HepG2 (cell line): ENCODE results near the gene SLC38A3. TPM values are rescaled to one million over a fixed set of nuclear protein-coding genes. Genes with fewer than 3 reads are reported as not detected.

Experiments
- PHF21A ChIP-seq: sonication (generic); formaldehyde crosslinking; IDR thresholded peaks from 2 replicates; pipeline ENCODE4 v1.5.0; 2020; ENCODE audit warnings: mild to moderate bottlenecking, missing genetic modification reagents
- POGZ ChIP-seq: sonication (generic); formaldehyde crosslinking; IDR thresholded peaks from 2 replicates; pipeline ENCODE4 v1.4.0; 2020; ENCODE audit warnings: mild to moderate bottlenecking, missing genetic modification reagents
- WIZ ChIP-seq: sonication (generic); formaldehyde crosslinking; IDR thresholded peaks from 2 replicates; pipeline ENCODE4 v1.5.1; 2020; ENCODE audit warnings: mild to moderate bottlenecking, missing genetic modification reagents
- ZBTB40 ChIP-seq, 2 experiments: fragments of 450-650 bp in 1 of 2; sonication (generic) in 1 of 2; formaldehyde crosslinking in 1 of 2; IDR thresholded peaks; 2 replicates each; pipeline versions ENCODE4 v1.6.1 to v1.8.0; 2016 to 2022; ENCODE audit warnings: antibody characterized with exemption in 1 of 2, mild to moderate bottlenecking in 1 of 2, missing genetic modification reagents in 1 of 2
- ZNF292 ChIP-seq: sonication (generic); formaldehyde crosslinking; IDR thresholded peaks from 2 replicates; pipeline ENCODE4 v1.8.1; 2022; ENCODE audit warnings: mild to moderate bottlenecking, low read depth, missing genetic modification reagents, borderline replicate concordance
- ZNF484 ChIP-seq: sonication (generic); formaldehyde crosslinking; IDR thresholded peaks from 2 replicates; pipeline ENCODE4 v1.5.1; 2020; ENCODE audit warnings: mild to moderate bottlenecking, low read depth, missing genetic modification reagents, borderline replicate concordance
- ZNF839 ChIP-seq: sonication (generic); formaldehyde crosslinking; IDR thresholded peaks from 2 replicates; pipeline ENCODE4 v1.4.0; 2020; ENCODE audit warnings: missing genetic modification reagents, mild to moderate bottlenecking, borderline replicate concordance
- polyA plus RNA-seq, 8 experiments: library from polyadenylated mRNA; depleted of rRNA in 3 of 8; stranded (reverse) in 7 of 8; unstranded in 1 of 8; fragments of >200 nt; fragmentation: Illumina TruSeq in 4 of 8; extraction: Trizol in 4 of 8; gene quantifications; 2 replicates each; pipeline versions ENCODE4 v1.2.1 to v1.2.3, GENCODE V29; 2011 to 2016; ENCODE audit warnings: low read depth in 4 of 8, missing spikeins in 1 of 8, mixed read lengths in 1 of 8; ENCODE audit not compliant: insufficient read depth in 1 of 8
- total RNA-seq, 5 experiments: library from RNA; depleted of rRNA; stranded (reverse); fragments of >200 nt; fragmentation: Illumina TruSeq; extraction: Trizol; gene quantifications; 2 replicates each; pipeline ENCODE4 v1.2.3, GENCODE V29; 2016; ENCODE audit warnings: low read depth in 1 of 5
- TF ChIP-seq, protein P1 (sequence below): sonication (generic); formaldehyde crosslinking; IDR thresholded peaks from 2 replicates; pipeline ENCODE4 v1.4.0; 2020; ENCODE audit warnings: missing genetic modification reagents
- TF ChIP-seq, protein P2 (sequence below): sonication (generic); formaldehyde crosslinking; conservative IDR thresholded peaks from 2 replicates; pipeline ENCODE4 v1.8.1; 2023; ENCODE audit warnings: missing genetic modification reagents

SLC38A3 gene
- total and polyA plus RNA-seq, 2 of the 13 experiments (the other 11 are each of a cell fraction or from before 2014, with no cell fraction given), result 29.8 to 164 TPM

GRCh38 chr3:50264964-50265485, 60.0 kb downstream of the SLC38A3 start (continued):
- TF ChIP-seq, protein P1, sequence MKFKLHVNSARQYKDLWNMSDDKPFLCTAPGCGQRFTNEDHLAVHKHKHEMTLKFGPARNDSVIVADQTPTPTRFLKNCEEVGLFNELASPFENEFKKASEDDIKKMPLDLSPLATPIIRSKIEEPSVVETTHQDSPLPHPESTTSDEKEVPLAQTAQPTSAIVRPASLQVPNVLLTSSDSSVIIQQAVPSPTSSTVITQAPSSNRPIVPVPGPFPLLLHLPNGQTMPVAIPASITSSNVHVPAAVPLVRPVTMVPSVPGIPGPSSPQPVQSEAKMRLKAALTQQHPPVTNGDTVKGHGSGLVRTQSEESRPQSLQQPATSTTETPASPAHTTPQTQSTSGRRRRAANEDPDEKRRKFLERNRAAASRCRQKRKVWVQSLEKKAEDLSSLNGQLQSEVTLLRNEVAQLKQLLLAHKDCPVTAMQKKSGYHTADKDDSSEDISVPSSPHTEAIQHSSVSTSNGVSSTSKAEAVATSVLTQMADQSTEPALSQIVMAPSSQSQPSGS (CRISPR knock-in tag), result peak; percentile 3; the same call in 1 of the 2 replicates
- TF ChIP-seq PHF21A (peak; percentile 17), ZNF839 (0 out of 2 replicates have a peak, but pooled peaks have one; percentile 40), ZNF484 (no peak), POGZ (CRISPR knock-in tag) (0 out of 2 replicates have a peak, but pooled peaks have one; percentile 10), WIZ (CRISPR knock-in tag) (no peak), ZBTB40 (IDR thresholded peaks at IDR 0.05) (no peak), ZBTB40 (CRISPR knock-in tag; IDR thresholded peaks at IDR 0.05) (0 out of 2 replicates have a peak, but pooled peaks have one; percentile 14), ZNF292 (CRISPR knock-in tag) (no peak)
- TF ChIP-seq, protein P2, sequence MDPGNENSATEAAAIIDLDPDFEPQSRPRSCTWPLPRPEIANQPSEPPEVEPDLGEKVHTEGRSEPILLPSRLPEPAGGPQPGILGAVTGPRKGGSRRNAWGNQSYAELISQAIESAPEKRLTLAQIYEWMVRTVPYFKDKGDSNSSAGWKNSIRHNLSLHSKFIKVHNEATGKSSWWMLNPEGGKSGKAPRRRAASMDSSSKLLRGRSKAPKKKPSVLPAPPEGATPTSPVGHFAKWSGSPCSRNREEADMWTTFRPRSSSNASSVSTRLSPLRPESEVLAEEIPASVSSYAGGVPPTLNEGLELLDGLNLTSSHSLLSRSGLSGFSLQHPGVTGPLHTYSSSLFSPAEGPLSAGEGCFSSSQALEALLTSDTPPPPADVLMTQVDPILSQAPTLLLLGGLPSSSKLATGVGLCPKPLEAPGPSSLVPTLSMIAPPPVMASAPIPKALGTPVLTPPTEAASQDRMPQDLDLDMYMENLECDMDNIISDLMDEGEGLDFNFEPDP (CRISPR knock-in tag), result no peak
